Liver (tissue), 9 donors: ENCODE measurements around the gene RBMS3. TPM values are rescaled to one million over a fixed set of nuclear protein-coding genes. Genes with fewer than 3 reads are reported as not detected.

Experiments
- DNase-seq: peaks from one replicate; pipeline ENCODE4 v3.0.0-alpha.2; 2017; ENCODE audit warnings: low spot score
- H3K27ac ChIP-seq, 2 donors: one replicate each; pipeline ENCODE4 v1.7.0; 2013; ENCODE audit warnings: inconsistent platforms in 2 of 2, low read length in 2 of 2, control low read depth in 1 of 2, low read depth in 1 of 2, mild to moderate bottlenecking in 1 of 2
- H3K27me3 ChIP-seq, 4 donors: one replicate each; pipeline versions ENCODE4 v1.6.1 to v1.7.0; 2013; ENCODE audit warnings: low read length in 3 of 4, inconsistent platforms in 1 of 4, mild to moderate bottlenecking in 1 of 4, moderate library complexity in 1 of 4; ENCODE audit not compliant: control insufficient read depth in 4 of 4, insufficient read depth in 4 of 4
- H3K36me3 ChIP-seq, 4 donors: one replicate each; pipeline versions ENCODE4 v1.6.1 to v1.7.0; 2013; ENCODE audit warnings: low read length in 3 of 4, mild to moderate bottlenecking in 3 of 4, low read depth in 1 of 4, moderate library complexity in 1 of 4; ENCODE audit not compliant: control insufficient read depth in 4 of 4, insufficient read depth in 3 of 4
- H3K4me1 ChIP-seq, 4 donors: one replicate each; pipeline versions ENCODE4 v1.6.1 to v1.7.0; 2013; ENCODE audit warnings: low read length in 3 of 4, mild to moderate bottlenecking in 3 of 4, moderate library complexity in 1 of 4; ENCODE audit not compliant: control insufficient read depth in 4 of 4, insufficient read depth in 4 of 4
- H3K4me3 ChIP-seq, 3 donors: one replicate each; pipeline versions ENCODE4 v1.6.1 to v1.7.0; 2013; ENCODE audit warnings: low read length in 3 of 3, control low read depth in 1 of 3, low read depth in 1 of 3, mild to moderate bottlenecking in 1 of 3
- H3K9ac ChIP-seq, 2 donors: one replicate each; pipeline ENCODE4 v1.7.0; 2013; ENCODE audit warnings: low read length in 2 of 2, mild to moderate bottlenecking in 2 of 2, moderate library complexity in 2 of 2, control low read depth in 1 of 2, low read depth in 1 of 2
- H3K9me3 ChIP-seq, 4 donors: one replicate each; pipeline versions ENCODE4 v1.6.1 to v1.7.0; 2013; ENCODE audit warnings: low read length in 3 of 4; ENCODE audit not compliant: control insufficient read depth in 4 of 4
- EGR1 ChIP-seq, 2 donors: IDR thresholded peaks; 2 replicates each; pipeline ENCODE4 v1.6.1; 2016 to 2018; ENCODE audit warnings: antibody characterized with exemption in 2 of 2, low read depth in 2 of 2
- FOXA1 ChIP-seq: IDR thresholded peaks from 2 replicates; pipeline ENCODE4 v1.6.1; 2016; ENCODE audit warnings: antibody characterized with exemption
- FOXA2 ChIP-seq: IDR thresholded peaks from 2 replicates; pipeline ENCODE4 v1.6.1; 2016; ENCODE audit warnings: antibody characterized with exemption
- GABPA ChIP-seq, 2 donors: IDR thresholded peaks in 1 of 2; conservative IDR thresholded peaks in 1 of 2; 2 replicates each; pipeline ENCODE4 v1.6.1; 2016; ENCODE audit warnings: antibody characterized with exemption in 2 of 2, mild to moderate bottlenecking in 1 of 2, moderate library complexity in 1 of 2
- HNF4A ChIP-seq, 2 donors: conservative IDR thresholded peaks; 2 replicates each; pipeline ENCODE4 v1.6.1; 2016; ENCODE audit warnings: antibody characterized with exemption in 2 of 2, mild to moderate bottlenecking in 2 of 2
- HNF4G ChIP-seq: IDR thresholded peaks from 2 replicates; pipeline ENCODE4 v1.6.1; 2016; ENCODE audit warnings: antibody characterized with exemption
- JUND ChIP-seq, 2 donors: IDR thresholded peaks; 2 replicates each; pipeline ENCODE4 v1.6.1; 2016; ENCODE audit warnings: antibody characterized with exemption in 2 of 2
- NR2F2 ChIP-seq: IDR thresholded peaks from 2 replicates; pipeline ENCODE4 v1.6.1; 2016; ENCODE audit warnings: antibody characterized with exemption
- RAD21 ChIP-seq, 2 donors: IDR thresholded peaks; 2 replicates each; pipeline ENCODE4 v1.6.1; 2016; ENCODE audit warnings: antibody characterized with exemption in 2 of 2, mild to moderate bottlenecking in 2 of 2
- RXRA ChIP-seq, 2 donors: IDR thresholded peaks; 2 replicates each; pipeline ENCODE4 v1.6.1; 2017 to 2018; ENCODE audit warnings: antibody characterized with exemption in 2 of 2, mild to moderate bottlenecking in 1 of 2
- SP1 ChIP-seq: IDR thresholded peaks from 2 replicates; pipeline ENCODE4 v1.6.1; 2018; ENCODE audit warnings: antibody characterized with exemption, mild to moderate bottlenecking
- TAF1 ChIP-seq: conservative IDR thresholded peaks from 2 replicates; pipeline ENCODE4 v1.6.1; 2016; ENCODE audit warnings: antibody characterized with exemption, mild to moderate bottlenecking
- YY1 ChIP-seq: IDR thresholded peaks from 2 replicates; pipeline ENCODE4 v1.6.1; 2016; ENCODE audit warnings: antibody characterized with exemption, mild to moderate bottlenecking
- WGBS: extraction: QIAGEN DNeasy Blood & Tissue Kit; methylation state at CpG from one replicate; pipeline ENCODE4 v1.1.7; 2013; 5-methylcytosine and 5-hydroxymethylcytosine counted together
- polyA plus RNA-seq, 2 donors: library from polyadenylated mRNA; stranded (reverse) in 1 of 2; unstranded in 1 of 2; fragments of 200-250 nt in 1 of 2; fragments of >200 nt in 1 of 2; fragmentation: Nextera tagmentation in 1 of 2; extraction: Ambion mirVana in 1 of 2; gene quantifications; one replicate each; pipeline versions ENCODE4 v1.2.1 to v1.2.3, GENCODE V29; 2013 to 2015
- total RNA-seq, 2 donors: library from RNA; depleted of rRNA; stranded (reverse); fragments of >200 nt; gene quantifications; one replicate each; pipeline ENCODE4 v1.2.3, GENCODE V29; 2014
- TF ChIP-seq, protein P1 (sequence below): IDR thresholded peaks from 2 replicates; pipeline ENCODE4 v1.6.1; 2016; ENCODE audit warnings: antibody characterized with exemption, mild to moderate bottlenecking
- TF ChIP-seq, protein P2 (sequence below): fragments of 150-350 bp; IDR thresholded peaks from 2 replicates; pipeline ENCODE4 v1.5.1; 2017; ENCODE audit warnings: improper control_type of control experiment, low read depth, low read length; ENCODE audit not compliant: missing input control
- TF ChIP-seq, protein P3 (sequence below): IDR thresholded peaks from 2 replicates; pipeline ENCODE4 v1.6.1; 2016; ENCODE audit warnings: antibody characterized with exemption
- TF ChIP-seq, protein P4 (sequence below): IDR thresholded peaks from 2 replicates; pipeline ENCODE4 v1.6.1; 2016; ENCODE audit warnings: antibody characterized with exemption
- donor health status: healthy.
- donor health status: healthy.
- donor health status: healthy.
- donor health status: healthy.
- donor health status: healthy.

The RBMS3 gene
- total and polyA plus RNA-seq, 4 donors: 1.2 to 14.9 (median 9.3) TPM

DNA sequence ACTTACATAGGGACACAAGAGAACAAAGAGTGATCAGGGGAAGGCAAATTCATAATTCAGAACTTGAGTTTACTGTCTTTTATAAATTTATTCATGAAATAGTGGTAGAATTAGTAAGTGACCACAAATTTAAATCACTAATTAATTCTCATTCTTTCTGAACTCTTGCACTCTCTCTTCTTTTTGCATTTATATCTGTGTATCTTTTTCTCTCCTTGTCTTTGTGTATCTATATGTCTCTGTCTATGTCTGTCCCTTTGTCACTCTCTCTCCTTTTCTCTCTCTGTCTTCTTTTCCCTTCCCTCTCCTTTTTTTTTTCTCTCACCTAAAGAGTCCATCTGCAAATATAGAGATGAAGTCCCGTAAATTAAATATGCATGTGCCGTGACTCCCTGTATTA lies 31.5 kb downstream of the RBMS3 start (continued):
- TF ChIP-seq, protein P1, sequence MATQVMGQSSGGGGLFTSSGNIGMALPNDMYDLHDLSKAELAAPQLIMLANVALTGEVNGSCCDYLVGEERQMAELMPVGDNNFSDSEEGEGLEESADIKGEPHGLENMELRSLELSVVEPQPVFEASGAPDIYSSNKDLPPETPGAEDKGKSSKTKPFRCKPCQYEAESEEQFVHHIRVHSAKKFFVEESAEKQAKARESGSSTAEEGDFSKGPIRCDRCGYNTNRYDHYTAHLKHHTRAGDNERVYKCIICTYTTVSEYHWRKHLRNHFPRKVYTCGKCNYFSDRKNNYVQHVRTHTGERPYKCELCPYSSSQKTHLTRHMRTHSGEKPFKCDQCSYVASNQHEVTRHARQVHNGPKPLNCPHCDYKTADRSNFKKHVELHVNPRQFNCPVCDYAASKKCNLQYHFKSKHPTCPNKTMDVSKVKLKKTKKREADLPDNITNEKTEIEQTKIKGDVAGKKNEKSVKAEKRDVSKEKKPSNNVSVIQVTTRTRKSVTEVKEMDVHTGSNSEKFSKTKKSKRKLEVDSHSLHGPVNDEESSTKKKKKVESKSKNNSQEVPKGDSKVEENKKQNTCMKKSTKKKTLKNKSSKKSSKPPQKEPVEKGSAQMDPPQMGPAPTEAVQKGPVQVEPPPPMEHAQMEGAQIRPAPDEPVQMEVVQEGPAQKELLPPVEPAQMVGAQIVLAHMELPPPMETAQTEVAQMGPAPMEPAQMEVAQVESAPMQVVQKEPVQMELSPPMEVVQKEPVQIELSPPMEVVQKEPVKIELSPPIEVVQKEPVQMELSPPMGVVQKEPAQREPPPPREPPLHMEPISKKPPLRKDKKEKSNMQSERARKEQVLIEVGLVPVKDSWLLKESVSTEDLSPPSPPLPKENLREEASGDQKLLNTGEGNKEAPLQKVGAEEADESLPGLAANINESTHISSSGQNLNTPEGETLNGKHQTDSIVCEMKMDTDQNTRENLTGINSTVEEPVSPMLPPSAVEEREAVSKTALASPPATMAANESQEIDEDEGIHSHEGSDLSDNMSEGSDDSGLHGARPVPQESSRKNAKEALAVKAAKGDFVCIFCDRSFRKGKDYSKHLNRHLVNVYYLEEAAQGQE: no peak
- TF ChIP-seq RXRA (IDR thresholded peaks at IDR 0.05): no peak

DNA sequence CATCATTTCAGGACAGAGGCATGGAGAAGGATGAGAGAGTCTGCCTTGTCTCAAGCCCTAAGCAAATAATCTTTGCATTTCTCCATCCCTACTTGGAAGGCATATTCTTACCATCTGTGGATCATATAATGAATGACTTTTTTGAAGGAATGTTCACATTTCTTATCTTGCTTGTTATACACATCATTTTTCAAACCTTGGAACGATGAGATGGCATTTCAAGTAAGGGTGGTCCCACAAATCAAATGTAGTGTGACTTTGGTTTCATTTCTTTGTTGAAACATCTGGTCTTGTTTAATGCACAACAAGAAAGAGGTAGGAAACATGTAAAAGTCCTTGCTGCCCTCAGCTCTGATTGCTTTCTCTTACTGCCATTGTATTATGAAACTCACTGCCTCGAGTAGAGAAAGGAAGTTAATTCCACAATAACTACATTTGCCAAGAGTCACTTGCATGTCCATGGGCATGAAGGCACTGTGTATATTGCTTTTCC lies 32.1 kb downstream of the RBMS3 start:
- Histone ChIP-seq H3K4me1 (peaks cover 0 to 3% (median under 1%) of the 10 kb centered on the region in 4 donors), H3K9me3 (no peaks in the 10 kb centered on the region), H3K27ac (no peak overlapping the region), H3K9ac (no peak overlapping the region), H3K4me3 (no peak overlapping the region), H3K27me3 (peaks cover 0 to 2% (median 0%) of the 10 kb centered on the region in 4 donors), H3K36me3 (no peaks in the 10 kb centered on the region)
- TF ChIP-seq RAD21 (IDR thresholded peaks at IDR 0.05) (no peak), FOXA1 (no peak), YY1 (no peak), HNF4G (no peak), EGR1 (IDR thresholded peaks at IDR 0.05; ENCODE audit: low read depth in 2 of 2) (no peak), SP1 (no peak), TAF1 (no peak), RXRA (IDR thresholded peaks at IDR 0.05) (no peak), JUND (IDR thresholded peaks at IDR 0.05) (no peak), GABPA (IDR thresholded peaks at IDR 0.05 in 1 of 2, conservative IDR thresholded peaks at IDR 0.05 in 1 of 2) (no peak), HNF4A (conservative IDR thresholded peaks at IDR 0.05) (no peak), FOXA2 (no peak), NR2F2 (no peak)
- TF ChIP-seq, protein P1: no peak
- TF ChIP-seq, protein P2, sequence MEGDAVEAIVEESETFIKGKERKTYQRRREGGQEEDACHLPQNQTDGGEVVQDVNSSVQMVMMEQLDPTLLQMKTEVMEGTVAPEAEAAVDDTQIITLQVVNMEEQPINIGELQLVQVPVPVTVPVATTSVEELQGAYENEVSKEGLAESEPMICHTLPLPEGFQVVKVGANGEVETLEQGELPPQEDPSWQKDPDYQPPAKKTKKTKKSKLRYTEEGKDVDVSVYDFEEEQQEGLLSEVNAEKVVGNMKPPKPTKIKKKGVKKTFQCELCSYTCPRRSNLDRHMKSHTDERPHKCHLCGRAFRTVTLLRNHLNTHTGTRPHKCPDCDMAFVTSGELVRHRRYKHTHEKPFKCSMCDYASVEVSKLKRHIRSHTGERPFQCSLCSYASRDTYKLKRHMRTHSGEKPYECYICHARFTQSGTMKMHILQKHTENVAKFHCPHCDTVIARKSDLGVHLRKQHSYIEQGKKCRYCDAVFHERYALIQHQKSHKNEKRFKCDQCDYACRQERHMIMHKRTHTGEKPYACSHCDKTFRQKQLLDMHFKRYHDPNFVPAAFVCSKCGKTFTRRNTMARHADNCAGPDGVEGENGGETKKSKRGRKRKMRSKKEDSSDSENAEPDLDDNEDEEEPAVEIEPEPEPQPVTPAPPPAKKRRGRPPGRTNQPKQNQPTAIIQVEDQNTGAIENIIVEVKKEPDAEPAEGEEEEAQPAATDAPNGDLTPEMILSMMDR: no peak
- TF ChIP-seq, protein P3, sequence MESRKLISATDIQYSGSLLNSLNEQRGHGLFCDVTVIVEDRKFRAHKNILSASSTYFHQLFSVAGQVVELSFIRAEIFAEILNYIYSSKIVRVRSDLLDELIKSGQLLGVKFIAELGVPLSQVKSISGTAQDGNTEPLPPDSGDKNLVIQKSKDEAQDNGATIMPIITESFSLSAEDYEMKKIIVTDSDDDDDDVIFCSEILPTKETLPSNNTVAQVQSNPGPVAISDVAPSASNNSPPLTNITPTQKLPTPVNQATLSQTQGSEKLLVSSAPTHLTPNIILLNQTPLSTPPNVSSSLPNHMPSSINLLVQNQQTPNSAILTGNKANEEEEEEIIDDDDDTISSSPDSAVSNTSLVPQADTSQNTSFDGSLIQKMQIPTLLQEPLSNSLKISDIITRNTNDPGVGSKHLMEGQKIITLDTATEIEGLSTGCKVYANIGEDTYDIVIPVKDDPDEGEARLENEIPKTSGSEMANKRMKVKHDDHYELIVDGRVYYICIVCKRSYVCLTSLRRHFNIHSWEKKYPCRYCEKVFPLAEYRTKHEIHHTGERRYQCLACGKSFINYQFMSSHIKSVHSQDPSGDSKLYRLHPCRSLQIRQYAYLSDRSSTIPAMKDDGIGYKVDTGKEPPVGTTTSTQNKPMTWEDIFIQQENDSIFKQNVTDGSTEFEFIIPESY: no peak
- TF ChIP-seq, protein P4, sequence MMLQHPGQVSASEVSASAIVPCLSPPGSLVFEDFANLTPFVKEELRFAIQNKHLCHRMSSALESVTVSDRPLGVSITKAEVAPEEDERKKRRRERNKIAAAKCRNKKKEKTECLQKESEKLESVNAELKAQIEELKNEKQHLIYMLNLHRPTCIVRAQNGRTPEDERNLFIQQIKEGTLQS: no peak
- WGBS: 71% methylated on average over 2 of the region's 2 CpGs
- no peak for DNase-seq
